ENCODE measurements around the gene NIPBL. TPM values are rescaled to one million over a fixed set of nuclear protein-coding genes. Genes with fewer than 3 reads are reported as not detected.

Gene NIPBL
- total and polyA plus RNA-seq, 2 of the 13 experiments (the other 11 are each of a cell fraction or from before 2014, with no cell fraction given) = 12.3 to 32.3 TPM

DNA sequence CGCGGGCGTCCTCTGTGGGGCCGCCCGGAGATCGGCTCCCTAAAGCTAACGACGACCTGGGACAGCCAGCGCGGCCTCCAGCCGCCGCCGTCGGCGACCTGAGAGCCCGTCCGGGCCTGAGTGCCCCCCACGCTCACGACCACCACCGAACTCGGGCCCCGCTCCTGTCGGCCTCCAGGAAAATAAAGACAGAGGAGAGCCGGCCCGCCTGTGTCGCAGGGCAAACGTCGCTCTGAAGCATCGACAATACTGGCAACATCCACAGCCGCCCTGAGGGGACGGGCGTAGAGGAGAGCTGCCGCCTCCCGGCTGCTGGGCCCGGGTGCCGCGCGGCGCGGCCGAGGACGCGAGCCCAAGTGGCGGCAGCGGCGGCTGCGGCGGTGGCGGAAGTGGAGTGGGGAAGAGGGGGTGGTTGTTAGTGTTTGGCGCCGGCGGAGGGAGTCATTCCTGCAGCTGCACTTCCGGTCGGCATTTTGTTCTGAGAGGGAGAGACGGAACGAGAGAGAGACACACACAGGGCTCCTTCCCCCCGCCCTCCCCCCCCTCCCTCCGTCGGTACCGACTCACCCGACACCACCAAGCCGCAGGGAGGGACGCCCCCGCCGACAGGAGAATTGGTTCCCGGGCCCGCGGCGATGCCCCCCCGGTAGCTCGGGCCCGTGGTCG, at the start of gene NIPBL (continued):
- TF ChIP-seq, protein P1, sequence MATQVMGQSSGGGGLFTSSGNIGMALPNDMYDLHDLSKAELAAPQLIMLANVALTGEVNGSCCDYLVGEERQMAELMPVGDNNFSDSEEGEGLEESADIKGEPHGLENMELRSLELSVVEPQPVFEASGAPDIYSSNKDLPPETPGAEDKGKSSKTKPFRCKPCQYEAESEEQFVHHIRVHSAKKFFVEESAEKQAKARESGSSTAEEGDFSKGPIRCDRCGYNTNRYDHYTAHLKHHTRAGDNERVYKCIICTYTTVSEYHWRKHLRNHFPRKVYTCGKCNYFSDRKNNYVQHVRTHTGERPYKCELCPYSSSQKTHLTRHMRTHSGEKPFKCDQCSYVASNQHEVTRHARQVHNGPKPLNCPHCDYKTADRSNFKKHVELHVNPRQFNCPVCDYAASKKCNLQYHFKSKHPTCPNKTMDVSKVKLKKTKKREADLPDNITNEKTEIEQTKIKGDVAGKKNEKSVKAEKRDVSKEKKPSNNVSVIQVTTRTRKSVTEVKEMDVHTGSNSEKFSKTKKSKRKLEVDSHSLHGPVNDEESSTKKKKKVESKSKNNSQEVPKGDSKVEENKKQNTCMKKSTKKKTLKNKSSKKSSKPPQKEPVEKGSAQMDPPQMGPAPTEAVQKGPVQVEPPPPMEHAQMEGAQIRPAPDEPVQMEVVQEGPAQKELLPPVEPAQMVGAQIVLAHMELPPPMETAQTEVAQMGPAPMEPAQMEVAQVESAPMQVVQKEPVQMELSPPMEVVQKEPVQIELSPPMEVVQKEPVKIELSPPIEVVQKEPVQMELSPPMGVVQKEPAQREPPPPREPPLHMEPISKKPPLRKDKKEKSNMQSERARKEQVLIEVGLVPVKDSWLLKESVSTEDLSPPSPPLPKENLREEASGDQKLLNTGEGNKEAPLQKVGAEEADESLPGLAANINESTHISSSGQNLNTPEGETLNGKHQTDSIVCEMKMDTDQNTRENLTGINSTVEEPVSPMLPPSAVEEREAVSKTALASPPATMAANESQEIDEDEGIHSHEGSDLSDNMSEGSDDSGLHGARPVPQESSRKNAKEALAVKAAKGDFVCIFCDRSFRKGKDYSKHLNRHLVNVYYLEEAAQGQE (IDR thresholded peaks at IDR 0.05; ENCODE audit: borderline replicate concordance in 1 of 2, low read depth in 1 of 2, low read length in 2 of 2) = peak in 1 of 2 experiments; percentile 15; a peak in 1 of 4 replicates
- TF ChIP-seq ZNF546 (CRISPR knock-in tag; conservative IDR thresholded peaks at IDR 0.05) (no peak), AGO2 (optimal IDR thresholded peaks at IDR 0.05; ENCODE audit: low read depth, low read length) (peak; percentile 83), NR1H2 (CRISPR knock-in tag; IDR thresholded peaks at IDR 0.05; ENCODE audit: borderline replicate concordance, low read depth) (0 out of 2 replicates have a peak, but pooled peaks have one; percentile 69), NR2F1 (CRISPR knock-in tag; IDR thresholded peaks at IDR 0.05) (no peak), ZNF263 (CRISPR knock-in tag; IDR thresholded peaks at IDR 0.05) (0 out of 2 replicates have a peak, but pooled peaks have one; percentile 11), ZNF746 (CRISPR knock-in tag; IDR thresholded peaks at IDR 0.05) (peak; percentile 29; the same call in 1 of the 2 replicates), SP5 (CRISPR knock-in tag; IDR thresholded peaks at IDR 0.05; ENCODE audit: borderline replicate concordance, low read depth) (0 out of 2 replicates have a peak, but pooled peaks have one; percentile 12), CBX2 (IDR thresholded peaks at IDR 0.05; ENCODE audit: low read depth, low read length) (no peak), CBX2 (CRISPR knock-in tag; IDR thresholded peaks at IDR 0.05; ENCODE audit: low read depth) (0 out of 2 replicates have a peak, but pooled peaks have one; percentile 51), PCBP1 (IDR thresholded peaks at IDR 0.05; ENCODE audit: borderline replicate concordance, low read depth, low read length) (no peak)
- TF ChIP-seq, protein P2, sequence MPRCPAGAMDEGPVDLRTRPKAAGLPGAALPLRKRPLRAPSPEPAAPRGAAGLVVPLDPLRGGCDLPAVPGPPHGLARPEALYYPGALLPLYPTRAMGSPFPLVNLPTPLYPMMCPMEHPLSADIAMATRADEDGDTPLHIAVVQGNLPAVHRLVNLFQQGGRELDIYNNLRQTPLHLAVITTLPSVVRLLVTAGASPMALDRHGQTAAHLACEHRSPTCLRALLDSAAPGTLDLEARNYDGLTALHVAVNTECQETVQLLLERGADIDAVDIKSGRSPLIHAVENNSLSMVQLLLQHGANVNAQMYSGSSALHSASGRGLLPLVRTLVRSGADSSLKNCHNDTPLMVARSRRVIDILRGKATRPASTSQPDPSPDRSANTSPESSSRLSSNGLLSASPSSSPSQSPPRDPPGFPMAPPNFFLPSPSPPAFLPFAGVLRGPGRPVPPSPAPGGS (CRISPR knock-in tag; IDR thresholded peaks at IDR 0.05) = peak; percentile 21; the same call in 1 of the 2 replicates
- TF ChIP-seq, protein P3, sequence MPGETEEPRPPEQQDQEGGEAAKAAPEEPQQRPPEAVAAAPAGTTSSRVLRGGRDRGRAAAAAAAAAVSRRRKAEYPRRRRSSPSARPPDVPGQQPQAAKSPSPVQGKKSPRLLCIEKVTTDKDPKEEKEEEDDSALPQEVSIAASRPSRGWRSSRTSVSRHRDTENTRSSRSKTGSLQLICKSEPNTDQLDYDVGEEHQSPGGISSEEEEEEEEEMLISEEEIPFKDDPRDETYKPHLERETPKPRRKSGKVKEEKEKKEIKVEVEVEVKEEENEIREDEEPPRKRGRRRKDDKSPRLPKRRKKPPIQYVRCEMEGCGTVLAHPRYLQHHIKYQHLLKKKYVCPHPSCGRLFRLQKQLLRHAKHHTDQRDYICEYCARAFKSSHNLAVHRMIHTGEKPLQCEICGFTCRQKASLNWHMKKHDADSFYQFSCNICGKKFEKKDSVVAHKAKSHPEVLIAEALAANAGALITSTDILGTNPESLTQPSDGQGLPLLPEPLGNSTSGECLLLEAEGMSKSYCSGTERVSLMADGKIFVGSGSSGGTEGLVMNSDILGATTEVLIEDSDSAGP (CRISPR knock-in tag; IDR thresholded peaks at IDR 0.05; ENCODE audit: borderline replicate concordance) = no peak; the same call in none of the 2 replicates
- TF ChIP-seq, protein P4, sequence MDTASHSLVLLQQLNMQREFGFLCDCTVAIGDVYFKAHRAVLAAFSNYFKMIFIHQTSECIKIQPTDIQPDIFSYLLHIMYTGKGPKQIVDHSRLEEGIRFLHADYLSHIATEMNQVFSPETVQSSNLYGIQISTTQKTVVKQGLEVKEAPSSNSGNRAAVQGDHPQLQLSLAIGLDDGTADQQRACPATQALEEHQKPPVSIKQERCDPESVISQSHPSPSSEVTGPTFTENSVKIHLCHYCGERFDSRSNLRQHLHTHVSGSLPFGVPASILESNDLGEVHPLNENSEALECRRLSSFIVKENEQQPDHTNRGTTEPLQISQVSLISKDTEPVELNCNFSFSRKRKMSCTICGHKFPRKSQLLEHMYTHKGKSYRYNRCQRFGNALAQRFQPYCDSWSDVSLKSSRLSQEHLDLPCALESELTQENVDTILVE (CRISPR knock-in tag; IDR thresholded peaks at IDR 0.05) = peak; percentile 49; the same call in 1 of the 2 replicates
- TF ChIP-seq, protein P5, sequence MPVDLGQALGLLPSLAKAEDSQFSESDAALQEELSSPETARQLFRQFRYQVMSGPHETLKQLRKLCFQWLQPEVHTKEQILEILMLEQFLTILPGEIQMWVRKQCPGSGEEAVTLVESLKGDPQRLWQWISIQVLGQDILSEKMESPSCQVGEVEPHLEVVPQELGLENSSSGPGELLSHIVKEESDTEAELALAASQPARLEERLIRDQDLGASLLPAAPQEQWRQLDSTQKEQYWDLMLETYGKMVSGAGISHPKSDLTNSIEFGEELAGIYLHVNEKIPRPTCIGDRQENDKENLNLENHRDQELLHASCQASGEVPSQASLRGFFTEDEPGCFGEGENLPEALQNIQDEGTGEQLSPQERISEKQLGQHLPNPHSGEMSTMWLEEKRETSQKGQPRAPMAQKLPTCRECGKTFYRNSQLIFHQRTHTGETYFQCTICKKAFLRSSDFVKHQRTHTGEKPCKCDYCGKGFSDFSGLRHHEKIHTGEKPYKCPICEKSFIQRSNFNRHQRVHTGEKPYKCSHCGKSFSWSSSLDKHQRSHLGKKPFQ (CRISPR knock-in tag; IDR thresholded peaks at IDR 0.05; ENCODE audit: insufficient replicate concordance) = peak; percentile 57
- TF ChIP-seq, protein P6, sequence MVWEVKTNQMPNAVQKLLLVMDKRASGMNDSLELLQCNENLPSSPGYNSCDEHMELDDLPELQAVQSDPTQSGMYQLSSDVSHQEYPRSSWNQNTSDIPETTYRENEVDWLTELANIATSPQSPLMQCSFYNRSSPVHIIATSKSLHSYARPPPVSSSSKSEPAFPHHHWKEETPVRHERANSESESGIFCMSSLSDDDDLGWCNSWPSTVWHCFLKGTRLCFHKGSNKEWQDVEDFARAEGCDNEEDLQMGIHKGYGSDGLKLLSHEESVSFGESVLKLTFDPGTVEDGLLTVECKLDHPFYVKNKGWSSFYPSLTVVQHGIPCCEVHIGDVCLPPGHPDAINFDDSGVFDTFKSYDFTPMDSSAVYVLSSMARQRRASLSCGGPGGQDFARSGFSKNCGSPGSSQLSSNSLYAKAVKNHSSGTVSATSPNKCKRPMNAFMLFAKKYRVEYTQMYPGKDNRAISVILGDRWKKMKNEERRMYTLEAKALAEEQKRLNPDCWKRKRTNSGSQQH (CRISPR knock-in tag; IDR thresholded peaks at IDR 0.05; ENCODE audit: low read depth) = peak; percentile 90

Measured in HepG2 (cell line).